CD14-positive monocyte (primary cell): ENCODE data around the gene PTPRN2. TPM values are rescaled to one million over a fixed set of nuclear protein-coding genes. Genes with fewer than 3 reads are reported as not detected.
A peak's percentile ranks its signal among the peaks of the same experiment; 100 is the strongest.

Experiments
- DNase-seq, 3 donors: peaks; one replicate each; pipeline ENCODE4 v3.0.0-alpha.2; 2011 to 2022
- H2AFZ ChIP-seq: 2 replicates; pipeline ENCODE4 v1.6.0; 2012; ENCODE audit warnings: mild to moderate bottlenecking, low read depth, low read length, inconsistent platforms; ENCODE audit not compliant: insufficient read depth, poor library complexity, severe bottlenecking
- H3K27ac ChIP-seq, 2 donors: 1 replicate in 1 of 2; 2 replicates in 1 of 2; pipeline ENCODE4 v1.5.1; 2012 to 2013; ENCODE audit warnings: low read length in 2 of 2, control low read depth in 1 of 2, inconsistent platforms in 1 of 2, low read depth in 1 of 2, mild to moderate bottlenecking in 1 of 2
- H3K27me3 ChIP-seq, 2 donors: one replicate each; pipeline versions ENCODE4 v1.6.0 to v1.6.1; 2011 to 2013; ENCODE audit warnings: low read length in 2 of 2; ENCODE audit not compliant: control insufficient read depth in 2 of 2, insufficient read depth in 2 of 2
- H3K36me3 ChIP-seq, 2 donors: replicated peaks in 1 of 2; 1 replicate in 1 of 2; 2 replicates in 1 of 2; pipeline versions ENCODE4 v1.5.1 to v1.6.1; 2012 to 2013; ENCODE audit warnings: low read length in 2 of 2, control low read depth in 1 of 2, inconsistent platforms in 1 of 2, mild to moderate bottlenecking in 1 of 2; ENCODE audit not compliant: insufficient read depth in 2 of 2, control insufficient read depth in 1 of 2
- H3K4me1 ChIP-seq, 2 donors: 1 replicate in 1 of 2; 2 replicates in 1 of 2; pipeline versions ENCODE4 v1.5.1 to v1.6.1; 2012 to 2013; ENCODE audit warnings: low read length in 2 of 2, control low read depth in 1 of 2, inconsistent platforms in 1 of 2, mild to moderate bottlenecking in 1 of 2, moderate library complexity in 1 of 2; ENCODE audit not compliant: insufficient read depth in 2 of 2, control insufficient read depth in 1 of 2
- H3K4me2 ChIP-seq: replicated peaks from 2 replicates; pipeline ENCODE3; 2012; ENCODE audit warnings: low read length, moderate library complexity, mild to moderate bottlenecking; ENCODE audit not compliant: poor library complexity, severe bottlenecking; ENCODE audit errors: extremely low read depth
- H3K4me3 ChIP-seq, 3 experiments: fragments of 200-600 bp in 1 of 3; sonication (generic) in 1 of 3; replicated peaks in 1 of 3; 1 replicate in 2 of 3; 2 replicates in 1 of 3; pipeline ENCODE4 v1.5.1; 2011 to 2013; ENCODE audit warnings: low read length in 3 of 3, mild to moderate bottlenecking in 3 of 3, control low read depth in 2 of 3, low read depth in 2 of 3, inconsistent platforms in 1 of 3, moderate library complexity in 1 of 3
- H3K79me2 ChIP-seq: 2 replicates; pipeline ENCODE4 v1.6.0; 2012; ENCODE audit warnings: mild to moderate bottlenecking, control low read depth, inconsistent platforms, low read length, moderate library complexity; ENCODE audit not compliant: insufficient read depth
- H3K9ac ChIP-seq: 2 replicates; pipeline ENCODE4 v1.6.0; 2017; ENCODE audit warnings: low read length, mild to moderate bottlenecking; ENCODE audit not compliant: insufficient read depth, poor library complexity, severe bottlenecking
- H3K9me3 ChIP-seq, 2 donors: replicated peaks in 1 of 2; 1 replicate in 1 of 2; 2 replicates in 1 of 2; pipeline versions ENCODE4 v1.5.1 to v1.6.1; 2012 to 2013; ENCODE audit warnings: low read length in 2 of 2, control low read depth in 1 of 2; ENCODE audit not compliant: control insufficient read depth in 1 of 2, insufficient read depth in 1 of 2
- H4K20me1 ChIP-seq: 2 replicates; pipeline ENCODE4 v1.6.0; 2012; ENCODE audit warnings: mild to moderate bottlenecking, low read length, control low read depth, moderate library complexity; ENCODE audit not compliant: insufficient read depth
- H3K27ac Mint-ChIP-seq, 7 donors: one replicate each; pipeline ENCODE4 v1.8.0; 2020; ENCODE audit warnings: mild to moderate bottlenecking in 7 of 7, mixed read lengths in 7 of 7, moderate library complexity in 6 of 7, inconsistent platforms in 2 of 7
- H3K27me3 Mint-ChIP-seq, 3 donors: one replicate each; pipeline ENCODE4 v1.8.0; 2021 to 2022; ENCODE audit warnings: low read depth in 3 of 3, mild to moderate bottlenecking in 3 of 3, mixed read lengths in 3 of 3, moderate library complexity in 3 of 3, inconsistent platforms in 1 of 3
- H3K36me3 Mint-ChIP-seq, 2 donors: one replicate each; pipeline ENCODE4 v1.8.0; 2020; ENCODE audit warnings: mixed read lengths in 2 of 2, inconsistent platforms in 1 of 2, mild to moderate bottlenecking in 1 of 2
- H3K4me1 Mint-ChIP-seq: one replicate; pipeline ENCODE4 v1.8.0; 2020; ENCODE audit warnings: mild to moderate bottlenecking, mixed read lengths
- H3K4me3 Mint-ChIP-seq, 2 donors: one replicate each; pipeline ENCODE4 v1.8.0; 2020; ENCODE audit warnings: mild to moderate bottlenecking in 2 of 2, mixed read lengths in 2 of 2, moderate library complexity in 1 of 2
- H3K9me3 Mint-ChIP-seq, 7 donors: one replicate each; pipeline ENCODE4 v1.8.0; 2020 to 2022; ENCODE audit warnings: mixed read lengths in 7 of 7, mild to moderate bottlenecking in 6 of 7, moderate library complexity in 6 of 7, inconsistent platforms in 2 of 7
- WGBS: methylation state at CpG from one replicate; pipeline ENCODE4 v1.1.5; 2013; ENCODE audit warnings: missing lambda C conversion rate; ENCODE audit not compliant: insufficient coverage; 5-methylcytosine and 5-hydroxymethylcytosine counted together
- intact Hi-C, 2 donors: fragments of 100-400 bp; cut with micrococcal nuclease; formaldehyde crosslinking; loops; one replicate each; pipeline versions ENCODE4 v1.15.0 to v1.15.1; 2023
- polyA plus RNA-seq, 3 donors: library from polyadenylated mRNA; depleted of rRNA in 1 of 3; unstranded in 2 of 3; stranded (reverse) in 1 of 3; fragments of 300-500 nt in 2 of 3; fragments of >200 nt in 1 of 3; fragmentation: Illumina TruSeq in 2 of 3; gene quantifications; 1 replicate in 2 of 3; 2 replicates in 1 of 3; pipeline ENCODE4 v1.2.3, GENCODE V29; 2012 to 2021
- TF ChIP-seq, protein P1 (sequence below): fragments of 200-600 bp; IDR thresholded peaks from one replicate; pipeline ENCODE4 v1.8.0; 2022; ENCODE audit warnings: antibody characterized with exemption, mild to moderate bottlenecking

The PTPRN2 gene
- polyA plus RNA-seq, 3 donors = 0.25 to 1.4 (median 0.97) TPM

GRCh38 chr7:157612664-157613561 lies 974.7 kb downstream of the PTPRN2 start:
- H2AFZ ChIP-seq = peak overlapping the region; percentile 88
- peaks cover 2 to 15% (median 10%) of the 10 kb centered on the region in 7 donors for H3K9me3 Mint-ChIP-seq
- peaks cover 0 to 4% of the 10 kb centered on the region in 2 donors for H3K36me3 Mint-ChIP-seq
- TF ChIP-seq, protein P1, sequence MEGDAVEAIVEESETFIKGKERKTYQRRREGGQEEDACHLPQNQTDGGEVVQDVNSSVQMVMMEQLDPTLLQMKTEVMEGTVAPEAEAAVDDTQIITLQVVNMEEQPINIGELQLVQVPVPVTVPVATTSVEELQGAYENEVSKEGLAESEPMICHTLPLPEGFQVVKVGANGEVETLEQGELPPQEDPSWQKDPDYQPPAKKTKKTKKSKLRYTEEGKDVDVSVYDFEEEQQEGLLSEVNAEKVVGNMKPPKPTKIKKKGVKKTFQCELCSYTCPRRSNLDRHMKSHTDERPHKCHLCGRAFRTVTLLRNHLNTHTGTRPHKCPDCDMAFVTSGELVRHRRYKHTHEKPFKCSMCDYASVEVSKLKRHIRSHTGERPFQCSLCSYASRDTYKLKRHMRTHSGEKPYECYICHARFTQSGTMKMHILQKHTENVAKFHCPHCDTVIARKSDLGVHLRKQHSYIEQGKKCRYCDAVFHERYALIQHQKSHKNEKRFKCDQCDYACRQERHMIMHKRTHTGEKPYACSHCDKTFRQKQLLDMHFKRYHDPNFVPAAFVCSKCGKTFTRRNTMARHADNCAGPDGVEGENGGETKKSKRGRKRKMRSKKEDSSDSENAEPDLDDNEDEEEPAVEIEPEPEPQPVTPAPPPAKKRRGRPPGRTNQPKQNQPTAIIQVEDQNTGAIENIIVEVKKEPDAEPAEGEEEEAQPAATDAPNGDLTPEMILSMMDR = no peak
- H3K9ac ChIP-seq = peak overlapping the region; percentile 69
- peaks cover 28 to 47% (median 34%) of the 10 kb centered on the region in 3 donors for H3K27me3 Mint-ChIP-seq
- peak overlapping the region; percentile 82 for H3K4me2 ChIP-seq
- H3K4me1 Mint-ChIP-seq = peaks cover 5% of the 10 kb centered on the region
- peak overlapping the region; percentile 75 to 90 for H3K4me3 Mint-ChIP-seq
- H3K9me3 ChIP-seq = peaks cover 0 to 6% of the 10 kb centered on the region in 2 donors
- intact Hi-C loops = no loop called here
- H3K4me3 ChIP-seq = peak overlapping the region; percentile 32 to 79 (median 44)
- WGBS = 36% methylated on average over 79 of the region's 79 CpGs
- H3K27me3 ChIP-seq = peaks cover 0 to 32% of the 10 kb centered on the region in 2 donors
- peak overlapping the region in 4 of 7 donors; percentile 32 to 66 (median 53) for H3K27ac Mint-ChIP-seq
- peak; percentile 47 to 66 (median 56) for DNase-seq
- no peaks in the 10 kb centered on the region for H4K20me1 ChIP-seq
- H3K36me3 ChIP-seq = no peaks in the 10 kb centered on the region
- peaks cover 14 to 17% of the 10 kb centered on the region in 2 donors for H3K4me1 ChIP-seq
- H3K27ac ChIP-seq = peak overlapping the region; percentile 34 to 45
- H3K79me2 ChIP-seq = no peaks in the 10 kb centered on the region

- H3K27ac ChIP-seq = no peak overlapping the region
- peak overlapping the region in 2 of 3 experiments; percentile 32 to 79 for H3K4me3 ChIP-seq
- peak overlapping the region; percentile 82 for H3K4me2 ChIP-seq
- Mint-ChIP-seq H3K4me1 (peaks cover 5% of the 10 kb centered on the region), H3K9me3 (peaks cover 2 to 15% (median 9%) of the 10 kb centered on the region in 7 donors), H3K27ac (peak overlapping the region in 4 of 7 donors; percentile 1 to 40 (median 25)), H3K4me3 (peak overlapping the region; percentile 61 to 85), H3K27me3 (peaks cover 28 to 47% (median 32%) of the 10 kb centered on the region in 3 donors), H3K36me3 (peaks cover 0 to 4% of the 10 kb centered on the region in 2 donors)
- no peaks in the 10 kb centered on the region for H4K20me1 ChIP-seq
- H3K9me3 ChIP-seq = peaks cover 0 to 6% of the 10 kb centered on the region in 2 donors
- intact Hi-C loops = no loop called here
- DNase-seq = no peak
- 88% methylated on average over 33 of the region's 33 CpGs for whole genome bisulfite sequencing
- TF ChIP-seq, protein P1 = no peak
- peak overlapping the region; percentile 69 for H3K9ac ChIP-seq
- peaks cover 0 to 32% of the 10 kb centered on the region in 2 donors for H3K27me3 ChIP-seq
- H3K79me2 ChIP-seq = no peaks in the 10 kb centered on the region
- no peaks in the 10 kb centered on the region for H3K36me3 ChIP-seq
- H3K4me1 ChIP-seq = peaks cover 14 to 17% of the 10 kb centered on the region in 2 donors
- H2AFZ ChIP-seq = peak overlapping the region; percentile 88
Measured at GRCh38 chr7:157612009-157612663, 975.5 kb downstream of the PTPRN2 start.
